ENCODE data around the gene TARM1. TPM values are rescaled to one million over a fixed set of nuclear protein-coding genes. Genes with fewer than 3 reads are reported as not detected.

Gene TARM1
- polyA plus RNA-seq, 1 of the 3 experiments (the other 2 are of a cell fraction) = not detected

DNA sequence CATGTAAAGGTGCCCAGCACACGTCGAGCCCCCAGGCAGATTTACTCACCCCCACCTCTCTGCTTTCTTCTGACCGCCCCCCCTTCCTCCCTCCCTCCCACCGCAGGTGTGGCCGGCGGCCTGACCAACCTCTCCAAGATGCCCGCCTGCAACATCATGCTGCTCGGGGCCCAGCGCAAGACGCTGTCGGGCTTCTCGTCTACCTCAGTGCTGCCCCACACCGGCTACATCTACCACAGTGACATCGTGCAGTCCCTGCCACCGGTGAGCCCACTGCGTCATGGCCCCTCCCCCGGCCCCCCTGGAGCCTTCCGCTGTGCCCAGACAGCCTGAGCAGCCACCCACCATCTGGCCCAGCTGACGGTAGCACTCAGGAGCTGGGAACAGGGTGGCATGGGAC lies 43.2 kb upstream of the TARM1 start:
- Histone ChIP-seq H3K4me2 (no peak overlapping the region), H3F3A (replicated peaks; ENCODE audit: insufficient read depth) (no peaks in the 10 kb centered on the region), H3K79me2 (ENCODE audit: insufficient read depth) (no peaks in the 10 kb centered on the region), H3K4me1 (ENCODE audit: control insufficient read depth in 1 of 2, insufficient read depth in 2 of 2, low read depth in 1 of 2, low read length in 1 of 2) (no peaks in the 10 kb centered on the region), H3K36me3 (replicated peaks in 1 of 2; ENCODE audit: control insufficient read depth in 1 of 2, insufficient read depth in 2 of 2, low read length in 1 of 2) (peaks cover 11 to 74% of the 10 kb centered on the region in 2 experiments), H3K9me2 (no peaks in the 10 kb centered on the region), H3K27ac (ENCODE audit: low read depth in 2 of 2, low read length in 1 of 2) (no peak overlapping the region), H2AFZ (ENCODE audit: low read depth) (no peak overlapping the region), H3K27me3 (ENCODE audit: insufficient read depth) (no peaks in the 10 kb centered on the region), H3K9me3 (no peaks in the 10 kb centered on the region), H3K9ac (no peak overlapping the region), H3K4me3 (ENCODE audit: low read depth in 2 of 2, low read length in 1 of 2) (no peak overlapping the region), H4K20me1 (ENCODE audit: insufficient read depth) (no peaks in the 10 kb centered on the region)
- ChIA-PET CTCF (no interaction called here), POLR2A (interaction anchor here (0.7 kb wide), 1 partner anchor 9 kb away, joined by 3 read pairs; the partner anchor contains the start of genes PRPF31 and TFPT)
- no peak for DNase-seq
- TF ChIP-seq TEAD4 (IDR thresholded peaks at IDR 0.05; ENCODE audit: borderline replicate concordance, insufficient read depth) (no peak), FOSL2 (IDR thresholded peaks at IDR 0.05; ENCODE audit: borderline replicate concordance, low read depth) (no peak), MEF2A (IDR thresholded peaks at IDR 0.05; ENCODE audit: borderline replicate concordance, low read depth) (no peak), NRF1 (IDR thresholded peaks at IDR 0.05; ENCODE audit: low read depth, low read length) (no peak), RFX5 (IDR thresholded peaks at IDR 0.05; ENCODE audit: low read length) (no peak), CHD2 (IDR thresholded peaks at IDR 0.05; ENCODE audit: low read length, partially characterized antibody) (no peak), RCOR1 (IDR thresholded peaks at IDR 0.05; ENCODE audit: low read length) (no peak), GABPA (IDR thresholded peaks at IDR 0.05; ENCODE audit: low read depth) (no peak), ELF1 (IDR thresholded peaks at IDR 0.05) (no peak), RXRA (IDR thresholded peaks at IDR 0.05; ENCODE audit: borderline replicate concordance, low read depth) (no peak)
- TF ChIP-seq, protein P1, sequence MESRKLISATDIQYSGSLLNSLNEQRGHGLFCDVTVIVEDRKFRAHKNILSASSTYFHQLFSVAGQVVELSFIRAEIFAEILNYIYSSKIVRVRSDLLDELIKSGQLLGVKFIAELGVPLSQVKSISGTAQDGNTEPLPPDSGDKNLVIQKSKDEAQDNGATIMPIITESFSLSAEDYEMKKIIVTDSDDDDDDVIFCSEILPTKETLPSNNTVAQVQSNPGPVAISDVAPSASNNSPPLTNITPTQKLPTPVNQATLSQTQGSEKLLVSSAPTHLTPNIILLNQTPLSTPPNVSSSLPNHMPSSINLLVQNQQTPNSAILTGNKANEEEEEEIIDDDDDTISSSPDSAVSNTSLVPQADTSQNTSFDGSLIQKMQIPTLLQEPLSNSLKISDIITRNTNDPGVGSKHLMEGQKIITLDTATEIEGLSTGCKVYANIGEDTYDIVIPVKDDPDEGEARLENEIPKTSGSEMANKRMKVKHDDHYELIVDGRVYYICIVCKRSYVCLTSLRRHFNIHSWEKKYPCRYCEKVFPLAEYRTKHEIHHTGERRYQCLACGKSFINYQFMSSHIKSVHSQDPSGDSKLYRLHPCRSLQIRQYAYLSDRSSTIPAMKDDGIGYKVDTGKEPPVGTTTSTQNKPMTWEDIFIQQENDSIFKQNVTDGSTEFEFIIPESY (IDR thresholded peaks at IDR 0.05; ENCODE audit: borderline replicate concordance, low read depth) = no peak
- TF ChIP-seq, protein P2, sequence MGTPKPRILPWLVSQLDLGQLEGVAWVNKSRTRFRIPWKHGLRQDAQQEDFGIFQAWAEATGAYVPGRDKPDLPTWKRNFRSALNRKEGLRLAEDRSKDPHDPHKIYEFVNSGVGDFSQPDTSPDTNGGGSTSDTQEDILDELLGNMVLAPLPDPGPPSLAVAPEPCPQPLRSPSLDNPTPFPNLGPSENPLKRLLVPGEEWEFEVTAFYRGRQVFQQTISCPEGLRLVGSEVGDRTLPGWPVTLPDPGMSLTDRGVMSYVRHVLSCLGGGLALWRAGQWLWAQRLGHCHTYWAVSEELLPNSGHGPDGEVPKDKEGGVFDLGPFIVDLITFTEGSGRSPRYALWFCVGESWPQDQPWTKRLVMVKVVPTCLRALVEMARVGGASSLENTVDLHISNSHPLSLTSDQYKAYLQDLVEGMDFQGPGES (IDR thresholded peaks at IDR 0.05; ENCODE audit: low read depth, low read length) = no peak
- TF ChIP-seq, protein P3, sequence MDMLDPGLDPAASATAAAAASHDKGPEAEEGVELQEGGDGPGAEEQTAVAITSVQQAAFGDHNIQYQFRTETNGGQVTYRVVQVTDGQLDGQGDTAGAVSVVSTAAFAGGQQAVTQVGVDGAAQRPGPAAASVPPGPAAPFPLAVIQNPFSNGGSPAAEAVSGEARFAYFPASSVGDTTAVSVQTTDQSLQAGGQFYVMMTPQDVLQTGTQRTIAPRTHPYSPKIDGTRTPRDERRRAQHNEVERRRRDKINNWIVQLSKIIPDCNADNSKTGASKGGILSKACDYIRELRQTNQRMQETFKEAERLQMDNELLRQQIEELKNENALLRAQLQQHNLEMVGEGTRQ (IDR thresholded peaks at IDR 0.05; ENCODE audit: borderline replicate concordance, low read depth, low read length) = no peak
- 90% methylated on average over 14 of the region's 19 CpGs for WGBS (ENCODE audit: low lambda C conversion rate)

GRCh38 chr19:54123682-54124081 lies 42.5 kb upstream of the TARM1 start:
- Histone ChIP-seq H3K79me2 (ENCODE audit: insufficient read depth) (no peaks in the 10 kb centered on the region), H3K27ac (ENCODE audit: low read depth in 2 of 2, low read length in 1 of 2) (no peak overlapping the region), H3K4me1 (ENCODE audit: control insufficient read depth in 1 of 2, insufficient read depth in 2 of 2, low read depth in 1 of 2, low read length in 1 of 2) (no peaks in the 10 kb centered on the region), H3F3A (replicated peaks; ENCODE audit: insufficient read depth) (no peaks in the 10 kb centered on the region), H3K4me3 (ENCODE audit: low read depth in 2 of 2, low read length in 1 of 2) (no peak overlapping the region), H3K9me3 (no peaks in the 10 kb centered on the region), H3K36me3 (replicated peaks in 1 of 2; ENCODE audit: control insufficient read depth in 1 of 2, insufficient read depth in 2 of 2, low read length in 1 of 2) (peaks cover 12 to 69% of the 10 kb centered on the region in 2 experiments), H3K27me3 (ENCODE audit: insufficient read depth) (no peaks in the 10 kb centered on the region), H2AFZ (ENCODE audit: low read depth) (no peak overlapping the region), H3K9ac (no peak overlapping the region), H4K20me1 (ENCODE audit: insufficient read depth) (no peaks in the 10 kb centered on the region), H3K4me2 (no peak overlapping the region), H3K9me2 (no peaks in the 10 kb centered on the region)
- DNase-seq = no peak
- 98% methylated on average over 12 of the region's 17 CpGs for WGBS (ENCODE audit: low lambda C conversion rate)
- ChIA-PET POLR2A (no interaction called here), CTCF (interaction anchor here (1.2 kb wide), 1 partner anchor 330 kb away, joined by 3 read pairs; no protein-coding TSS in a partner anchor)
- TF ChIP-seq GATA2 (CRISPR knock-in tag; IDR thresholded peaks at IDR 0.05) (no peak), FOXM1 (IDR thresholded peaks at IDR 0.05; ENCODE audit: low read depth) (no peak), YY1 (IDR thresholded peaks at IDR 0.05; ENCODE audit: low read depth) (no peak), TCF12 (IDR thresholded peaks at IDR 0.05) (no peak), ELF1 (IDR thresholded peaks at IDR 0.05) (no peak), RAD21 (IDR thresholded peaks at IDR 0.05; ENCODE audit: low read length) (no peak), SIN3A (IDR thresholded peaks at IDR 0.05; ENCODE audit: borderline replicate concordance, low read depth, low read length) (no peak), RFX5 (IDR thresholded peaks at IDR 0.05; ENCODE audit: low read length) (no peak), GABPA (IDR thresholded peaks at IDR 0.05; ENCODE audit: low read depth) (no peak)
- TF ChIP-seq, protein P1 (IDR thresholded peaks at IDR 0.05; ENCODE audit: borderline replicate concordance, low read depth) = no peak
- TF ChIP-seq, protein P4, sequence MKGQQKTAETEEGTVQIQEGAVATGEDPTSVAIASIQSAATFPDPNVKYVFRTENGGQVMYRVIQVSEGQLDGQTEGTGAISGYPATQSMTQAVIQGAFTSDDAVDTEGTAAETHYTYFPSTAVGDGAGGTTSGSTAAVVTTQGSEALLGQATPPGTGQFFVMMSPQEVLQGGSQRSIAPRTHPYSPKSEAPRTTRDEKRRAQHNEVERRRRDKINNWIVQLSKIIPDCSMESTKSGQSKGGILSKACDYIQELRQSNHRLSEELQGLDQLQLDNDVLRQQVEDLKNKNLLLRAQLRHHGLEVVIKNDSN (IDR thresholded peaks at IDR 0.05; ENCODE audit: borderline replicate concordance, low read depth) = no peak

Measured in SK-N-SH (cell line).